IMR-90 (cell line): ENCODE data around the gene VSTM5. TPM values are rescaled to one million over a fixed set of nuclear protein-coding genes. Genes with fewer than 3 reads are reported as not detected.

ENCODE experiments used
- ATAC-seq: fragments of 200-7000 bp; cut with Tn5 transposase; 2 replicates; pipeline ENCODE4 v1.9.1; 2020; ENCODE audit warnings: low read depth, mild to moderate bottlenecking, moderate library complexity
- BruUV-seq: library from RNA; stranded (reverse); fragments of 400-500 nt; replicated peaks from 2 replicates; lab custom pipeline; 2021; lab: Mats Ljungman, UMichigan
- CTCF ChIA-PET: fragments of 300-600 bp; formaldehyde crosslinking; extraction: SDS; loops from one replicate; lab custom pipeline; 2021; ENCODE audit warnings: antibody characterized with exemption; lab: Yijun Ruan, JAX
- POLR2A ChIA-PET: fragments of 300-600 bp; sonication (Branson Sonifier 250); formaldehyde crosslinking; loops from one replicate; lab custom pipeline; 2022; ENCODE audit warnings: antibody characterized with exemption; ENCODE audit not compliant: unreplicated experiment; lab: Charles Lee
- DNase-seq: peaks from one replicate; pipeline ENCODE4 v3.0.0; 2013
- H2AFZ ChIP-seq: replicated peaks from 2 replicates; pipeline ENCODE3; 2013; ENCODE audit warnings: low read length, mild to moderate bottlenecking; ENCODE audit not compliant: poor library complexity
- H2AK5ac ChIP-seq: 2 replicates; pipeline ENCODE4 v1.6.1; 2013; ENCODE audit warnings: low read depth, low read length, inconsistent platforms
- H2AK9ac ChIP-seq: replicated peaks from 2 replicates; pipeline ENCODE3; 2013; ENCODE audit warnings: mild to moderate bottlenecking, low read depth, low read length, moderate library complexity; ENCODE audit not compliant: poor library complexity
- H2BK120ac ChIP-seq: 2 replicates; pipeline ENCODE4 v1.6.1; 2013; ENCODE audit warnings: low read depth, low read length, inconsistent platforms
- H2BK15ac ChIP-seq: 3 replicates; pipeline ENCODE4 v1.6.1; 2013; ENCODE audit warnings: low read depth, low read length, inconsistent platforms
- H2BK20ac ChIP-seq: 2 replicates; pipeline ENCODE4 v1.6.1; 2013; ENCODE audit warnings: low read depth, mild to moderate bottlenecking, inconsistent platforms, low read length, moderate library complexity
- H2BK5ac ChIP-seq: 2 replicates; pipeline ENCODE4 v1.6.1; 2013; ENCODE audit warnings: mild to moderate bottlenecking, low read depth, low read length, inconsistent platforms; ENCODE audit not compliant: poor library complexity, severe bottlenecking
- H3K14ac ChIP-seq: replicated peaks from 2 replicates; pipeline ENCODE4 v1.6.1; 2013; ENCODE audit warnings: low read depth, low read length, inconsistent platforms
- H3K18ac ChIP-seq: 2 replicates; pipeline ENCODE4 v1.6.1; 2013; ENCODE audit warnings: low read depth, low read length, control low read depth
- H3K23ac ChIP-seq: 2 replicates; pipeline ENCODE4 v1.6.1; 2013; ENCODE audit warnings: low read depth, low read length, inconsistent platforms
- H3K27ac ChIP-seq: 2 replicates; pipeline ENCODE4 v1.5.1; 2013; ENCODE audit warnings: mild to moderate bottlenecking, control low read depth, low read length; ENCODE audit not compliant: insufficient read depth
- H3K27me3 ChIP-seq: 2 replicates; pipeline ENCODE4 v1.6.1; 2013; ENCODE audit warnings: low read length; ENCODE audit not compliant: control insufficient read depth, insufficient read depth
- H3K36me3 ChIP-seq: 2 replicates; pipeline ENCODE4 v1.6.1; 2013; ENCODE audit warnings: low read length, mixed read lengths; ENCODE audit not compliant: control insufficient read depth, insufficient read depth
- H3K4ac ChIP-seq: 2 replicates; pipeline ENCODE4 v1.6.1; 2013; ENCODE audit warnings: low read depth, low read length, inconsistent platforms
- H3K4me1 ChIP-seq: 2 replicates; pipeline ENCODE4 v1.6.1; 2013; ENCODE audit warnings: low read length, mixed read lengths; ENCODE audit not compliant: control insufficient read depth, insufficient read depth
- H3K4me2 ChIP-seq: 2 replicates; pipeline ENCODE4 v1.6.1; 2013; ENCODE audit warnings: low read depth, mild to moderate bottlenecking, control low read depth, low read length, moderate library complexity
- H3K4me3 ChIP-seq: 2 replicates; pipeline ENCODE4 v1.5.1; 2013; ENCODE audit warnings: low read depth, mild to moderate bottlenecking, control low read depth, low read length, moderate library complexity; ENCODE audit not compliant: insufficient read depth
- H3K56ac ChIP-seq: 2 replicates; pipeline ENCODE4 v1.6.1; 2013; ENCODE audit warnings: low read length, inconsistent platforms; ENCODE audit not compliant: insufficient read depth; ENCODE audit errors: extremely low read depth
- H3K79me1 ChIP-seq, 2 experiments: 2 replicates each; pipeline ENCODE4 v1.6.1; 2013; ENCODE audit warnings: low read length in 2 of 2, inconsistent platforms in 1 of 2, low read depth in 1 of 2
- H3K9ac ChIP-seq: 2 replicates; pipeline ENCODE4 v1.6.1; 2013; ENCODE audit warnings: low read depth, low read length, control low read depth
- H3K9me1 ChIP-seq: 2 replicates; pipeline ENCODE4 v1.6.1; 2013; ENCODE audit warnings: low read length, inconsistent platforms; ENCODE audit not compliant: insufficient read depth
- H3K9me3 ChIP-seq: 2 replicates; pipeline ENCODE4 v1.6.1; 2013; ENCODE audit warnings: low read length; ENCODE audit not compliant: control insufficient read depth, insufficient read depth
- H4K20me1 ChIP-seq: 2 replicates; pipeline ENCODE4 v1.6.1; 2013; ENCODE audit warnings: low read length, inconsistent platforms; ENCODE audit not compliant: insufficient read depth
- H4K5ac ChIP-seq: 2 replicates; pipeline ENCODE4 v1.6.1; 2013; ENCODE audit warnings: mild to moderate bottlenecking, low read depth, low read length, control low read depth
- H4K8ac ChIP-seq, 2 experiments: 2 replicates each; pipeline ENCODE4 v1.6.1; 2013; ENCODE audit warnings: low read depth in 2 of 2, low read length in 2 of 2, control low read depth in 1 of 2, inconsistent platforms in 1 of 2
- H4K91ac ChIP-seq: 2 replicates; pipeline ENCODE4 v1.6.1; 2013; ENCODE audit warnings: low read depth, low read length, inconsistent platforms; ENCODE audit not compliant: insufficient read depth
- CEBPB ChIP-seq: IDR thresholded peaks from 2 replicates; pipeline ENCODE4 v1.6.1; 2012; ENCODE audit warnings: low read depth, low read length, improper control_type of control experiment
- CHD1 ChIP-seq: IDR thresholded peaks from 2 replicates; pipeline ENCODE4 v1.6.1; 2012; ENCODE audit warnings: low read depth, low read length, improper control_type of control experiment
- CTCF ChIP-seq: conservative IDR thresholded peaks from 2 replicates; pipeline ENCODE4 v1.5.1; 2012; ENCODE audit warnings: mild to moderate bottlenecking, low read depth, low read length, improper control_type of control experiment
- ELK1 ChIP-seq: fragments of 150-350 bp; IDR thresholded peaks from 2 replicates; pipeline ENCODE4 v1.6.1; 2016; ENCODE audit warnings: low read depth, mild to moderate bottlenecking, low read length, moderate library complexity, borderline replicate concordance
- MAZ ChIP-seq: IDR thresholded peaks from 2 replicates; pipeline ENCODE4 v1.6.1; 2012; ENCODE audit warnings: low read depth, mild to moderate bottlenecking, low read length, improper control_type of control experiment, moderate library complexity, borderline replicate concordance
- MXI1 ChIP-seq: IDR thresholded peaks from 2 replicates; pipeline ENCODE4 v1.6.1; 2012; ENCODE audit warnings: low read depth, mild to moderate bottlenecking, low read length, moderate library complexity, borderline replicate concordance
- NFE2L2 ChIP-seq: fragments of 150-350 bp; IDR thresholded peaks from 2 replicates; pipeline ENCODE4 v1.6.1; 2016; ENCODE audit warnings: low read depth, mild to moderate bottlenecking, low read length
- POLR2A ChIP-seq: IDR thresholded peaks from 2 replicates; pipeline ENCODE4 v1.6.1; 2012; ENCODE audit warnings: mild to moderate bottlenecking, low read depth, low read length
- RAD21 ChIP-seq: IDR thresholded peaks from 2 replicates; pipeline ENCODE4 v1.6.1; 2012; ENCODE audit warnings: low read length, improper control_type of control experiment
- RCOR1 ChIP-seq: IDR thresholded peaks from 2 replicates; pipeline ENCODE4 v1.6.1; 2012; ENCODE audit warnings: mild to moderate bottlenecking, low read length, improper control_type of control experiment; ENCODE audit not compliant: insufficient replicate concordance
- RFX5 ChIP-seq: IDR thresholded peaks from 2 replicates; pipeline ENCODE4 v1.8.0; 2012; ENCODE audit warnings: low read depth, mild to moderate bottlenecking, low read length, moderate library complexity
- WGBS, 2 experiments: methylation state at CpG; one replicate each; pipeline versions ENCODE4 v1.1.5 to v1.1.7; 2013; ENCODE audit warnings: missing lambda C conversion rate in 2 of 2; ENCODE audit not compliant: insufficient read length in 1 of 2; ENCODE audit errors: extremely low coverage in 2 of 2; 5-methylcytosine and 5-hydroxymethylcytosine counted together
- dilution Hi-C: fragments of 300-500 bp; cut with HindIII; formaldehyde crosslinking; loops from one replicate; pipeline ENCODE4 v1.14.3; 2018; ENCODE audit warnings: low sequenced_read_pairs; ENCODE audit not compliant: unreplicated experiment
- in situ Hi-C: fragments of 300-500 bp; cut with MboI; formaldehyde crosslinking; loops from 3 replicates; pipeline ENCODE4 v1.14.3; 2019; ENCODE audit warnings: low sequenced_read_pairs, inconsistent platforms, mixed read lengths
- intact Hi-C: fragments of 100-400 bp; cut with micrococcal nuclease; formaldehyde crosslinking; loops from 2 replicates; pipeline ENCODE4 v1.10.0; 2022
- polyA plus RNA-seq, 3 experiments: library from polyadenylated mRNA; depleted of rRNA; stranded (reverse); fragments of >200 nt; gene quantifications; 2 replicates each; pipeline ENCODE4 v1.2.3, GENCODE V29; 2012; ENCODE audit warnings: low replicate concordance in 1 of 3
- total RNA-seq: library from RNA; depleted of rRNA; stranded (reverse); fragments of >200 nt; gene quantifications from 2 replicates; pipeline ENCODE4 v1.2.3, GENCODE V29; 2012

The VSTM5 gene
- total and polyA plus RNA-seq, 2 of the 4 experiments (the other 2 are of a cell fraction), result 0.36 to 0.43 TPM

- Histone ChIP-seq H3K36me3 (no peaks in the 10 kb centered on the region), H4K20me1 (no peaks in the 10 kb centered on the region), H3K4ac (no peak overlapping the region), H4K5ac (no peak overlapping the region), H2BK15ac (no peak overlapping the region), H3K79me1 (no peaks in the 10 kb centered on the region), H3K14ac (no peak overlapping the region), H2BK120ac (no peak overlapping the region), H2BK5ac (no peak overlapping the region), H2AFZ (no peak overlapping the region), H2AK9ac (no peak overlapping the region), H3K9me3 (no peaks in the 10 kb centered on the region), H4K91ac (no peak overlapping the region), H3K23ac (no peak overlapping the region), H3K56ac (no peak overlapping the region), H3K4me1 (peaks cover 2% of the 10 kb centered on the region; the same call in 1 of the 2 replicates), H2AK5ac (no peak overlapping the region), H2BK20ac (no peak overlapping the region), H3K18ac (no peak overlapping the region), H3K4me3 (no peak overlapping the region), H3K27ac (no peak overlapping the region), H3K9ac (no peak overlapping the region), H4K8ac (no peak overlapping the region), H3K4me2 (no peak overlapping the region), H3K9me1 (peaks cover 3% of the 10 kb centered on the region; the same call in 1 of the 2 replicates), H3K27me3 (peaks cover 2% of the 10 kb centered on the region; the same call in 1 of the 2 replicates)
- no peak for TF ChIP-seq ELK1
- TF ChIP-seq RFX5, result no peak
- no peak for TF ChIP-seq MAZ
- TF ChIP-seq POLR2A, result no peak
- TF ChIP-seq RCOR1, result no peak
- no peak for TF ChIP-seq NFE2L2
- TF ChIP-seq MXI1, result no peak
- no peak for TF ChIP-seq CEBPB
- TF ChIP-seq RAD21, result no peak
- no peak for TF ChIP-seq CTCF
- TF ChIP-seq CHD1, result no peak
- no TSS peak for BruUV-seq
- DNase-seq, result no peak
- dilution Hi-C loops (no loop called here), intact Hi-C loops (no loop called here), in situ Hi-C loops (no loop called here)
- ATAC-seq, result peak; percentile 38
- POLR2A ChIA-PET, result no interaction called here
- CTCF ChIA-PET, result no interaction called here
- no CpG with 5 or more reads among the region's 3 CpGs for WGBS, 2 experiments
These were observed 9.4 kb downstream of the VSTM5 start for GRCh38 chr11:93840981-93841380.
